ENCODE data around the gene RAB24. TPM values are rescaled to one million over a fixed set of nuclear protein-coding genes. Genes with fewer than 3 reads are reported as not detected.

Gene RAB24
- total RNA-seq, 1 donor from 2014 or later, result 20.8 TPM

DNA sequence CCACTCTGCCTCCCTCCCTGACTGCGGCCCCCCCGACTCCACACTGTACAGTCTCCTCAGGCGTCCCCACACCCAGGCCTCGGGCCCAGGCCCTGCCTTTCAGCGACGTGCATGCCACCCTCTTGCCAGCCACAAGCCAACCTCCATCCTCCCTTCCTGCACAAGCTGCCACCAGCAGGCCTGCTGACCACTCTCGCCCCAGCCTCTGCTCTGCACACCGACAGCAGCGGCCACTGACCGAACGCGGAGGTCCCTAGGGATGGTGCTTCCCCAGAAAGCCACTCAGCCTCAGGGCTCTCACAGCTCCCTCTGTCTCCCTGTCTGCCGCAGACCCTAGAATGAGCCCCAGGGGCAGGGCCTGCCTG is 29.4 kb upstream of the RAB24 start:
- no peak for DNase-seq

GRCh38 chr5:177332031-177332895 is 28.7 kb upstream of the RAB24 start:
- no peak for DNase-seq

GRCh38 chr5:177330991-177331842 is 27.7 kb upstream of the RAB24 start:
- DNase-seq, result no peak

DNA sequence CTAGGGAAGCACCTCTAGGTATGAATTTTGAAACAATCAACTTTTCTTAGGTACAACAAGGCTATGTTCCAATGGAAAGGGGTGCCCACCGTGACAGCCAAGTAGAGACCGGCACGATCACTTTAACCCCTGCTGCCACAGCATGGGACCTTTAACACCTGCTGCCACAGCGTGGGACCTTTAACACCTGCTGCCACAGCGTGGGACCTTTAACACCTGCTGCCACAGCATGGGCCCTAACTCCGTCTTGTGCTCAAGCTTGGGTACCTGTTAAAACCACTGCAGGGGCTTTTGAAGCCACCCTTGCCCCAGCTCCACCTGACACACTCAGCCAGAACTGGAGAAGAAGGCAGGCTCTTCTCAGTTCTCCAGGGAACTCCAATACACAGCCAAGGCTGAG is 26.4 kb upstream of the RAB24 start:
- no peak for DNase-seq

GRCh38 chr5:177328545-177329231 is 25.2 kb upstream of the RAB24 start:
- DNase-seq, result no peak

- peak; percentile 69 for DNase-seq
These were observed 24.3 kb upstream of the RAB24 start for GRCh38 chr5:177327539-177328522.

- DNase-seq, result no peak
These were observed 22.4 kb upstream of the RAB24 start for GRCh38 chr5:177325868-177326381.

DNA sequence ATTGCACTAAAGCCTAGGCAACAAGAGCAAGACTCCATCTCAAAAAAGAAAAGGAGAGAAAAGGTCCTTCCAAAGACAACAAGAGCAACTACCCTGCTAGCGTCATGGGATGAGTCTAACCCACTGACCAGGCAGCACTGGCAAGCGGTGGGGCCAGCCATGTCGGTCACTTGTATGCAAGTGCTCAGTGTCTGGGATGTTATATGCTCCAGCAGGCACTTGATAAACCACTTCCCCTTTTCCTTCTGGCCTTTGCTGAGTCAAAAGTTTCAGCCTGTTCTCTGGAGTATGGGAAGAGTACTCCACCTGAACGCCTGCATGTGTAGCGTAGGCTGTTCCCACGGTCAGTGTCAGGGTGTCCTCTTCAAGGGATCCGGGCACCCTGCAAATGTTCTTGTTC is 17.4 kb upstream of the RAB24 start:
- no peak for DNase-seq

DNA sequence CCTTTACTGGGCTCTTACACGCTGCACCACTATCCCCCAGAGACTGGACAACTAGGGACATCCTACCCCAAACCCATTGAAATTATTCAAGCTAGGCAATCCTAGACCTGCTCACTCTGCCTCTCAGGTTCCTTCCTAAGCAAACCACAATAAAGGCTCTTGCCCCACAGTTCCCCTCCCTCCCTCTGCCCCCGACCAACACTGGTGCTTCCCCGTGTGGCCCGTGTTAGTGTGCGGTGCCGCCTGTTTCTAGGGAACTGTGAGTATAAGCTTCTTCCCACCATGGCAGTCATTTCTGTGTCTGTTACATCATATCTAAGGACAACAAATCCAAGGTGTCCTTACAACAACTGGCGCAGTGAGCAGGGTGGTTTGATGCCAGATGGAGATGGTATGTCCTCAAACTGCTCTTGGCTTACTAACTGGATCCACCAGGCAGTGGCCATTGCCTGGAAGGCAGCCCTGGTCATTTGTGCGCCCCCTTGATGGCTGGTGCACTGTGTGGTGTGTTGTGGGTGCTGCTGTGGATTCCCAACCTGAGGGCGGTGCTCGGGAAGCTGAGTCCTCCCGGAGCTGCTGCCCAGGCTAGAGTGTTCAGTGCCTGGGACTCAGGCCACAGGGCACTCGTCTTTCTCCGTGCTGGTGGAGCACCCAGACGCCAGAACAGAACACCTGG is 16.5 kb upstream of the RAB24 start:
- no peak for DNase-seq

- peak; percentile 91 for DNase-seq
These were observed 14.4 kb upstream of the RAB24 start for GRCh38 chr5:177317959-177318377.

GRCh38 chr5:177316005-177316404 is 12.5 kb upstream of the RAB24 start:
- no peak for DNase-seq

DNA sequence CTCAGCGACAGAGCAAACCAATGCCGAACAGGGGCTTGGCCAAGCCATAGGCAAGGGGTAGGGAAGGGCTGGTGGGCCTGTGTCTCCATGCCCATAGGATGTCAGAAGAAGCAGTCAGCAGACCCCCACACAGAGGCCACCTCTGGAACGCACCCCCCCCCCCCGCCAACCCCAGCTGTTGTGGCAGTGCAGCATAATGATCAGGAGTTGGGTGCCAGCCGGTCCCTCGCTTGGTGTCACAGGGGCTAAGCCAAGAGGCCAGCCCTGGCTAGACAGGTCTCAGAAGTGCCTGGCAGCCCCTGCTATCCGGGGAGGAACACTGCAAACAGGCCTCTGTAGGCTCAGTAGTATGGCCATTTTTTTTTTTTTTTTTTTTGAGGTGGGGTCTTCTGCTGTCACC is 11.9 kb upstream of the RAB24 start:
- DNase-seq, result no peak

DNA sequence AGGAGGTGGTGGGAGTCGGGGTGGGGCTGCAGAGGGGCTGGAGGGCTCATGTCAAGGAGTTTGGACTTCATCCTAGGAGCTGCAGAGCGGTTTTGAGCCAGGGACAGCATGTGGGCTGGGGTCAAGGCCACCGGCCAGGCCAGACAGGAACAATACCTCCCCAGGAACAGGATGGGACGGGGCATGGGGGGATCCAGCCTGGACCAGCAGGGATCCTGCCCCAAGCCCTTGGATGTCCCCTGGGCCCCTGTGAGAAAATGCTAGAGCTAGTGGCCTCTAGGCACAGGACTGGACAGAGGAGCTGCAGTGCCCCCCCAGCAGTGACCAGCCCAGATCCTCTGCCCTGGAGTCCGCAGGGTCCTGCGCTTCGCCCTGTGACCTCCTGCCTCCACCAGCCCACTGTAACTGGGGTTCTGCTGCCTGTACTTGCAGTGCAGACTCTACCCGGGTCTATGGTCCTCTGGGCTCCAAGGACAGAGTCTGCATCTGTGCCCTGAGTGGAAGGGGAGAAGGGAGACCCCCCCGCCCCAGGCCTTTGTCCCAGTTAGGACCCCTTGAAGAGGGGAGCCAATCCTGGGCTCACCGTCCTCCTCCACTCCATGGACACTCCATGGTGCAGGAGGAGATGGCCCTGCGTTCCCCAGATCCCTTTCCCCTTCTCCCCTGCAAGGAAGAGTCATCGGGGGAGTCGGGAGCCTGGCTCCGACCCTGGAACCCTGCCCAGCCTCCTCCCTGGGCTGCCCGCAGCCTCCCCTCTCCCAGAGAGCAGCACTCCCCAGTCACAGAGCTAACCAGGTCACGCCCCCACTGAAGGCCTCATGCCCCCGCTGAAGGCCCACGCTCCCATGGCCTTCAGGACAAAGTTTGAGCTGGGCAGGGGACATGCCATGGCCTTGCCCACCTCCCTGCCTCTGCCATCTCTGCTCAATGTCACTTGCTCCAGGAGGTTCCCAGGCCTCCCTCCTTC is 11.1 kb upstream of the RAB24 start:
- no peak for DNase-seq

GRCh38 chr5:177313561-177314259 is 10.2 kb upstream of the RAB24 start:
- no peak for DNase-seq

DNA sequence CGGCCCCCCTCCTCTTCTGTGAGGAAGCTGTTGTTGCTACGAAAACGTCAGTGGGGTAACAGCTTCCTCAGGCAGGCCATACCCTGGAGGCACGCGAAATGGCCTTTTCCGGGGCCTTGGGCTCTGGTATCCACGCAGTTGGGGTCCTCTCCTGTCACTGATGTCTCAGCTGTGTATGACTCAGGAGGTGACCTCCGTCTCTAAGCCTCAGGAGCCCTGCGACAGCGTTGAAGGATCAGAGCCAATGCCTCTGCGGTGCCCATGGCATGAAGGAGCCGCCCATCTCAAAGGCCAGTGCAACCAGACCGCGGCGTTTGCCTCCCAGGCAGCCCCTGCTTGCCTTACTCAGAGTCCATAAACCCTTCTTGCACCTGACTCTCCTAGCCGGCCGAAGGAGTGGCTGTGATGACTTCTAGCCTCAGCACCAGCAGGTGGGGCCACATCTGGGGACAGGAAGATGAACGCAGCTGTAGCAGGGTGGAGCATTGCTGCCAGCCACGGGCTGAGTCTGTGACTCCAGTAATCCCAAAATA is 9.2 kb upstream of the RAB24 start:
- peak; percentile 13 for DNase-seq

DNA sequence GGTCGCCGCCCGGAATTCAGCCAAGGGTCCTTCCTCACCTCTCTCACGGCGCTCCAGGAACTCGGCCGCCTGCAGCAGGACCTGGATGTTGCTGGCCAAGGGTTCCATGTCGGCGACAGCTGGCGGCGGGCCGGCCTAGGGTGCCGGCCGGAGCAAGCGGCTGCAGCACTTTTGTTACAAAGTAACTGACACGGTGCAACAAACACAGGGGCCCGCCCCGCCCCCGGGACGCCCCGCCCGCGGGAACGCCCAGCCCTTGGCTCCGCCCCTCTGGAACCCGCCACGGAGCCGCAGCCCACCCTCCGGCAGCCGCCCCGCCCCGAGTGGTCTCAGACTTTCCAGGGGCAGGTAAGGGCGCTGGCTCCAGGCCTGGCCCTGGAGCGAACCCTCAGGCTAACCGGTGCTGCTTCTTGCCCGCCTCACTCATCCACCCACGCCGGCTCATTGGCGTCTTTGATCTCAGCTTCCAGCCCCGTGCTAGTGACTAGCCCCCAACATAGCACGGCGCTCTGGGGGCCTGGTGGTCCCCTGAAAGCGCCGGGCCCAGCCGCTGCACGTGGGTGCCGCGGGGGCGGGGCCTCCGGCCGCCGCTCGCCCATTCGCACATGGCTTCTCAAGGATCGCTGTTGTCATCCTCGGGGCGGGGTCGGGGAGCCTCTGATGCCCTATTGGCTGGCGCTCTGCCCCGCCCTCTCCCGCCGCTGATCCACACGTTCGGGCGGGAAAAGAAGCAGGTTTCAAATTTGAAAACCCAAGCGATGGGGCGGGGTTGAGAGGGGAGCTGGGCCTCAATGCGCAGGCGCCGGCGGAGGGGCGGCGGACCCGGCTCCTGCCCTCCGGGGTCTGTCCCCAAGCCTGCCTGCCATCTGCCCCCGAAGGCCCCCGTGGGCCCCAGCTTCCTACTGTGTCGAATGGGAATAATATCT is 8.5 kb upstream of the RAB24 start, which contains the start of gene MXD3:
MXD3 (minus strand) TSS at position 176 of the 926 bp plus-strand sequence; CDS start at position 108, 68 bp downstream.
- DNase-seq, result peak; percentile 95

DNA sequence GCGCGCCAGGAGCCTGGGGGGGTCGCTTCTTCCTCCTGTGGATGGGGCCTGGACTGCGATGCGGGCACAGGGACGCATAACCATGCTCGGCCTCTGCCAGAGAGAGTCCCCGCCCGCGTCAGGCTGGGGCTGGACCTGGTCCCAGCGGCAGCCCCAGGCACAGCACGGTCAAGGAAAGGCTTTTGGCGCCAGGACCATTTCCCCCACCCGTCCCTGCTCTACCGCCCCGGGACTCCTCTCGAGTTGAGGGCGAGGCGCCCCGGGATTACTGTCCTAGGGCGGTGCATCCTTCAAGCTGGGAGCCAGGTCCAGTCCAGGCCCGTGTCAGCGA is 7.8 kb upstream of the RAB24 start:
- peak; percentile 26 for DNase-seq
